Uterus (tissue), 2 donors: ENCODE data around the gene MRPS24.

Source experiments
- POLR2A ChIP-seq, 2 donors: fragments of 450-650 bp; IDR thresholded peaks; one replicate each; pipeline ENCODE4 v1.6.1; 2016; ENCODE audit warnings: antibody characterized with exemption in 2 of 2, mild to moderate bottlenecking in 1 of 2, moderate library complexity in 1 of 2
- TF ChIP-seq, protein P1 (sequence below), 4 experiments: fragments of 200-600 bp in 2 of 4; fragments of 450-650 bp in 2 of 4; sonication (generic) in 2 of 4; IDR thresholded peaks; one replicate each; pipeline ENCODE4 v1.5.1; 2016 to 2019; ENCODE audit warnings: antibody characterized with exemption in 4 of 4, mild to moderate bottlenecking in 2 of 4, moderate library complexity in 1 of 4

GRCh38 chr7:43876976-43877745 is 7.8 kb upstream of the MRPS24 start:
- TF ChIP-seq, protein P1, sequence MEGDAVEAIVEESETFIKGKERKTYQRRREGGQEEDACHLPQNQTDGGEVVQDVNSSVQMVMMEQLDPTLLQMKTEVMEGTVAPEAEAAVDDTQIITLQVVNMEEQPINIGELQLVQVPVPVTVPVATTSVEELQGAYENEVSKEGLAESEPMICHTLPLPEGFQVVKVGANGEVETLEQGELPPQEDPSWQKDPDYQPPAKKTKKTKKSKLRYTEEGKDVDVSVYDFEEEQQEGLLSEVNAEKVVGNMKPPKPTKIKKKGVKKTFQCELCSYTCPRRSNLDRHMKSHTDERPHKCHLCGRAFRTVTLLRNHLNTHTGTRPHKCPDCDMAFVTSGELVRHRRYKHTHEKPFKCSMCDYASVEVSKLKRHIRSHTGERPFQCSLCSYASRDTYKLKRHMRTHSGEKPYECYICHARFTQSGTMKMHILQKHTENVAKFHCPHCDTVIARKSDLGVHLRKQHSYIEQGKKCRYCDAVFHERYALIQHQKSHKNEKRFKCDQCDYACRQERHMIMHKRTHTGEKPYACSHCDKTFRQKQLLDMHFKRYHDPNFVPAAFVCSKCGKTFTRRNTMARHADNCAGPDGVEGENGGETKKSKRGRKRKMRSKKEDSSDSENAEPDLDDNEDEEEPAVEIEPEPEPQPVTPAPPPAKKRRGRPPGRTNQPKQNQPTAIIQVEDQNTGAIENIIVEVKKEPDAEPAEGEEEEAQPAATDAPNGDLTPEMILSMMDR (IDR thresholded peaks at IDR 0.05): no peak
- TF ChIP-seq POLR2A (IDR thresholded peaks at IDR 0.05): no peak
